A549 treated with CORT108297 at 1 μM for 4 hours (cell line): Measurements from ENCODE around the gene IER3. TPM values are rescaled to one million over a fixed set of nuclear protein-coding genes. Genes with fewer than 3 reads are reported as not detected.

Experiments
- total RNA-seq: library from RNA; stranded (reverse); fragments of 200-300 nt; extraction: Qiagen RNA extraction; gene quantifications from 5 replicates; pipeline ENCODE4 v1.2.3, GENCODE V29; 2022

Gene IER3
- total RNA-seq: 97.9 to 167 TPM (median 130 TPM) in 5 replicates

GRCh38 chr6:30744054-30744805 lies at the start of gene IER3:
Gene IER3 (minus strand): TSS chr6:30744547. CDS start chr6:30744518, 29 bp downstream.

GRCh38 chr6:30742316-30743098 lies 1.8 kb downstream of the IER3 start, which contains the start of gene FLOT1:
Gene FLOT1 (minus strand): TSS chr6:30742687. CDS start chr6:30742189, 498 bp downstream.

GRCh38 chr6:30719791-30720737 lies 24.3 kb downstream of the IER3 start, which contains the start of gene TUBB:
Gene TUBB (plus strand): TSS chr6:30720352. CDS start chr6:30720507, 155 bp downstream.

GRCh38 chr6:30717129-30717844 lies 27.1 kb downstream of the IER3 start, which contains the start of gene MDC1:
Gene MDC1 (minus strand): TSS chr6:30717281. CDS start chr6:30715175, 2,106 bp downstream.

Other genes starting within 250 kb of the IER3 start
- 28.4 to 36.7 TPM (median 33.9 TPM) in 5 replicates for gene GNL1, start 188.1 kb downstream of the IER3 start, total RNA-seq
- gene PRR3, start 187.3 kb downstream of the IER3 start, total RNA-seq: 14.5 to 17.3 TPM (median 16.5 TPM) in 5 replicates
- 50.4 to 58.2 TPM (median 52.3 TPM) in 5 replicates for gene ABCF1, start 173.1 kb downstream of the IER3 start, total RNA-seq
- gene PPP1R10, start 127.3 kb downstream of the IER3 start, total RNA-seq: 26.3 to 47.1 TPM (median 29.0 TPM) in 5 replicates
- gene MRPS18B, start 126.7 kb downstream of the IER3 start, total RNA-seq: 71.4 to 116 TPM (median 73.6 TPM) in 5 replicates
- gene ATAT1, start 117.7 kb downstream of the IER3 start, total RNA-seq: 4.5 to 5.9 TPM (median 5.6 TPM) in 5 replicates
- gene C6orf136, start 97.4 kb downstream of the IER3 start, total RNA-seq: 10.2 to 14.6 TPM (median 13.1 TPM) in 5 replicates
- 26.3 to 30.5 TPM (median 28.5 TPM) in 5 replicates for gene DHX16, start 71.5 kb downstream of the IER3 start, total RNA-seq
- gene PPP1R18, start 57.9 kb downstream of the IER3 start, total RNA-seq: 39.8 to 48.8 TPM (median 45.5 TPM) in 5 replicates
- gene NRM, start 53.6 kb downstream of the IER3 start, total RNA-seq: 20.0 to 29.7 TPM (median 29.0 TPM) in 5 replicates
- 16.6 to 24.7 TPM (median 18.4 TPM) in 5 replicates for gene MDC1, start 27.3 kb downstream of the IER3 start, total RNA-seq
- 792 to 978 TPM (median 919 TPM) in 5 replicates for gene TUBB, start 24.2 kb downstream of the IER3 start, total RNA-seq
- gene FLOT1, start 1.9 kb downstream of the IER3 start, total RNA-seq: 81.9 to 102 TPM (median 96.8 TPM) in 5 replicates
- gene DDR1, start 140.0 kb upstream of the IER3 start, total RNA-seq: 41.3 to 63.5 TPM (median 55.9 TPM) in 5 replicates
- gene GTF2H4, start 163.7 kb upstream of the IER3 start, total RNA-seq: 18.6 to 23.2 TPM (median 20.0 TPM) in 5 replicates
- 10.8 to 14.3 TPM (median 13.2 TPM) in 5 replicates for gene VARS2, start 169.7 kb upstream of the IER3 start, total RNA-seq
- not detected in 5 replicates for gene SFTA2, start 187.6 kb upstream of the IER3 start, total RNA-seq
- gene MUCL3, start 196.4 kb upstream of the IER3 start, total RNA-seq: 0.02 to 0.06 TPM (median 0.05 TPM) in 5 replicates
- not detected in 5 replicates for gene MUC21, start 239.2 kb upstream of the IER3 start, total RNA-seq